Muscle layer of colon (tissue), 2 donors: ENCODE results near the gene TMA7B.

Experiments
- H3K27ac ChIP-seq: one replicate; pipeline ENCODE4 v1.7.0; 2013; ENCODE audit warnings: low read depth, mild to moderate bottlenecking, low read length, moderate library complexity
- H3K27me3 ChIP-seq, 2 donors: one replicate each; pipeline ENCODE4 v1.7.0; 2013; ENCODE audit warnings: low read length in 2 of 2, mild to moderate bottlenecking in 2 of 2; ENCODE audit not compliant: insufficient read depth in 2 of 2, control insufficient read depth in 1 of 2
- H3K36me3 ChIP-seq: one replicate; pipeline ENCODE4 v1.7.0; 2013; ENCODE audit warnings: mild to moderate bottlenecking, low read length; ENCODE audit not compliant: insufficient read depth
- H3K4me1 ChIP-seq: one replicate; pipeline ENCODE4 v1.7.0; 2013; ENCODE audit warnings: mild to moderate bottlenecking, low read length; ENCODE audit not compliant: insufficient read depth
- H3K4me3 ChIP-seq, 2 donors: one replicate each; pipeline ENCODE4 v1.7.0; 2013; ENCODE audit warnings: low read length in 2 of 2, low read depth in 1 of 2, mild to moderate bottlenecking in 1 of 2, moderate library complexity in 1 of 2
- H3K9ac ChIP-seq: one replicate; pipeline ENCODE4 v1.7.0; 2013; ENCODE audit warnings: low read length
- H3K9me3 ChIP-seq: one replicate; pipeline ENCODE4 v1.7.0; 2013; ENCODE audit warnings: mild to moderate bottlenecking, low read length
- donor health status: abdominal sarcoma.
- donor health status: Adenocarcinoma of cecum.

Gene TMA7B

GRCh38 chr22:39974065-39974464, 13.9 kb downstream of the TMA7B start:
- Histone ChIP-seq H3K9me3 (no peaks in the 10 kb centered on the region), H3K4me3 (no peak overlapping the region), H3K27ac (no peak overlapping the region), H3K36me3 (no peaks in the 10 kb centered on the region), H3K27me3 (peaks cover 0 to 4% of the 10 kb centered on the region in 2 donors), H3K9ac (no peak overlapping the region), H3K4me1 (no peaks in the 10 kb centered on the region)

DNA sequence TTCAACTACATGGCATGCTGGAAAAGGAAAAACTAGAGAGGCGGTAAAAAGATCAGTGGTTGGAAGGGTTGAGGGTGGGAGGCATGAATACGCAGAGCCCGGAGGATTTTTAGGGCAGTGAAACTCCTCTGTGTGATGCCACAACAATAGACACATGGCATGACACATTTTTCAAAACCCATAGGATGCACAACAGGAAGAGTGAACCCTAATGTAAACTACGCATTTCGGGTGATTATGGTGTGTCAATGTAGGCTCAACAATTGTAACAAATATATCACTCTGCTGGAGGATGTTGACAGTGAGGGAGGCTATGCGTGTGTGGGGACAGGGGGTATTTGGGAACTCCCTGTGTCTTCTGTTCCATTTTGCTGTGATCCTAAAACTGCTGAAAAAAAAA, 18.9 kb downstream of the TMA7B start:
- Histone ChIP-seq H3K9me3 (no peaks in the 10 kb centered on the region), H3K9ac (no peak overlapping the region), H3K27ac (no peak overlapping the region), H3K4me3 (no peak overlapping the region), H3K36me3 (no peaks in the 10 kb centered on the region), H3K4me1 (no peaks in the 10 kb centered on the region), H3K27me3 (peaks cover 0 to 4% of the 10 kb centered on the region in 2 donors)

GRCh38 chr22:39979458-39979857, 19.3 kb downstream of the TMA7B start:
- Histone ChIP-seq H3K36me3 (no peaks in the 10 kb centered on the region), H3K9ac (no peak overlapping the region), H3K9me3 (no peaks in the 10 kb centered on the region), H3K4me1 (no peaks in the 10 kb centered on the region), H3K4me3 (no peak overlapping the region), H3K27me3 (peaks cover 0 to 4% of the 10 kb centered on the region in 2 donors), H3K27ac (no peak overlapping the region)

GRCh38 chr22:39980596-39980995, 20.4 kb downstream of the TMA7B start:
- Histone ChIP-seq H3K36me3 (no peaks in the 10 kb centered on the region), H3K9ac (no peak overlapping the region), H3K9me3 (no peaks in the 10 kb centered on the region), H3K27me3 (peaks cover 0 to 11% of the 10 kb centered on the region in 2 donors), H3K4me3 (no peak overlapping the region), H3K4me1 (no peaks in the 10 kb centered on the region), H3K27ac (no peak overlapping the region)

- no peaks in the 10 kb centered on the region for H3K4me1 ChIP-seq
- no peaks in the 10 kb centered on the region for H3K9me3 ChIP-seq
- no peak overlapping the region for H3K4me3 ChIP-seq
- H3K27me3 ChIP-seq: peaks cover 0 to 10% of the 10 kb centered on the region in 2 donors
- no peak overlapping the region for H3K27ac ChIP-seq
- no peak overlapping the region for H3K9ac ChIP-seq
- H3K36me3 ChIP-seq: no peaks in the 10 kb centered on the region
Observed at GRCh38 chr22:39983346-39983745, 23.1 kb downstream of the TMA7B start.

- no peak overlapping the region for H3K9ac ChIP-seq
- H3K4me3 ChIP-seq: no peak overlapping the region
- H3K27me3 ChIP-seq: peaks cover 0 to 10% of the 10 kb centered on the region in 2 donors
- H3K36me3 ChIP-seq: no peaks in the 10 kb centered on the region
- no peak overlapping the region for H3K27ac ChIP-seq
- no peaks in the 10 kb centered on the region for H3K4me1 ChIP-seq
- H3K9me3 ChIP-seq: no peaks in the 10 kb centered on the region
Observed at GRCh38 chr22:39984006-39984405, 23.8 kb downstream of the TMA7B start.

GRCh38 chr22:39984746-39985145, 24.5 kb downstream of the TMA7B start:
- H3K27ac ChIP-seq: no peak overlapping the region
- H3K36me3 ChIP-seq: no peaks in the 10 kb centered on the region
- no peak overlapping the region for H3K4me3 ChIP-seq
- H3K27me3 ChIP-seq: peaks cover 0 to 10% of the 10 kb centered on the region in 2 donors
- H3K9me3 ChIP-seq: no peaks in the 10 kb centered on the region
- no peak overlapping the region for H3K9ac ChIP-seq
- no peaks in the 10 kb centered on the region for H3K4me1 ChIP-seq

DNA sequence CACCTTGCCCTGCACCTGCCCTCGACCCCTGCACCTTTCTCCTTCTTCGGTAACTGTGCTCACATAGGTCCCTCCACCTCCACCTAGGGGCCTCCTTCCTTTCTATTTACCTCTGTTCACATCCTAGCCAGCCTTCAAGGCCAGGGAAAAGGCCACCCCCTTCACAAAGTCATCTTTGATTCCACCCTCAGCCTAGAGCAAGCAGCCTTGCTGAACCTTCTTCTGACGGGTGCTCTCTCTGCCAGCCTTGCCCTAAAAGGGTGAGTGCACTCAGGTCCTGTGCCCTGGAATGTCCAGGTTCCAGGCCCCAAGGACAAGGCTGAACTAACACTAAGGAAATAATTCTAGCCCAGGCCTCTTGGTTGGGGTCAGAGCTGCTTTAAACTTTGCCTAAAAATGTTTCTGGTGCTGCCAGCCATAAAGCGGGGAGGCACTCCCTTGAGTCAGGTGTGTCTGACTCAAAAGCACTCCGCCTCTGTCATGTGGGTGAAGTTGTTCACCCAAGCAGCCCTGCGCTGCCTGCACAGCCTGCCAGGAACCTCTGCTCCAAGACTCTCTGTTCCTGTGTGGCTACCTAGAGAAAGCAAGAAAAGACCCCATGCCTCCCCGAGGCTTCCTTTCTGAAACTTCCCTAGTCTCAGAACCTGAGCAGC, 25.3 kb downstream of the TMA7B start:
- H3K27me3 ChIP-seq: peaks cover 0 to 10% of the 10 kb centered on the region in 2 donors
- no peak overlapping the region for H3K9ac ChIP-seq
- no peaks in the 10 kb centered on the region for H3K36me3 ChIP-seq
- no peak overlapping the region for H3K27ac ChIP-seq
- H3K4me3 ChIP-seq: no peak overlapping the region
- H3K9me3 ChIP-seq: no peaks in the 10 kb centered on the region
- no peaks in the 10 kb centered on the region for H3K4me1 ChIP-seq

GRCh38 chr22:39988386-39989114, 28.4 kb downstream of the TMA7B start:
- peaks cover 0 to 10% of the 10 kb centered on the region in 2 donors for H3K27me3 ChIP-seq
- H3K27ac ChIP-seq: no peak overlapping the region

DNA sequence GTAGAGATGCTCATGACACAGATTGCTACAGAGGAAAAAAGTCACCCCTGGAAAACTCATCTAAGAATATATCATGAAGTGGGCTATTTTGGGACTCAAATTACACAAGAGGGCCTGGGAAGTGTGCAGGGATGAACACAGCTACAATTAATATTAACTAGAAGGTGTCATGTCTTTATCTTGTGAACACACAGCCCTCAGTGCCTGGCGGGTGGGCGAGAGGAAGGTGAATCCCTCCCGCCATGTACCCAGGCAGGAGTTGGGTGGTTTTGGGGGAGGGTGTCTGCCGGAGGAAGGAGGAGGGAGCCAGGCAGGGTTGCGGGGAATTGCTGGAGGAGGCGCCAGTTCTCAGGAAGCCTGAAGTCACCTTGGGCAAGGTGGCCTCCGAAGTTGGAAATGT, 29.4 kb downstream of the TMA7B start:
- H3K9me3 ChIP-seq: no peaks in the 10 kb centered on the region
- no peaks in the 10 kb centered on the region for H3K4me1 ChIP-seq
- no peak overlapping the region for H3K27ac ChIP-seq
- no peaks in the 10 kb centered on the region for H3K36me3 ChIP-seq
- H3K9ac ChIP-seq: no peak overlapping the region
- H3K4me3 ChIP-seq: no peak overlapping the region
- H3K27me3 ChIP-seq: peaks cover 4 to 21% of the 10 kb centered on the region in 2 donors

More at GRCh38 chr22:39988386-39989114, 28.4 kb downstream of the TMA7B start:
- no peaks in the 10 kb centered on the region for H3K36me3 ChIP-seq
- no peak overlapping the region for H3K4me3 ChIP-seq
- H3K9ac ChIP-seq: no peak overlapping the region
- H3K9me3 ChIP-seq: no peaks in the 10 kb centered on the region
- no peaks in the 10 kb centered on the region for H3K4me1 ChIP-seq

- H3K4me1 ChIP-seq: no peaks in the 10 kb centered on the region
- no peak overlapping the region for H3K4me3 ChIP-seq
- H3K27me3 ChIP-seq: peaks cover 4 to 22% of the 10 kb centered on the region in 2 donors
- H3K27ac ChIP-seq: no peak overlapping the region
- H3K36me3 ChIP-seq: no peaks in the 10 kb centered on the region
- no peaks in the 10 kb centered on the region for H3K9me3 ChIP-seq
- no peak overlapping the region for H3K9ac ChIP-seq
Observed at GRCh38 chr22:39990686-39991085, 30.5 kb downstream of the TMA7B start.
